ENCODE measurements around the gene CYB5R3.
"Not testable (repeated sequence)": the region's sequence is repeated elsewhere in the genome, so short reads cannot be mapped to it uniquely, and the experiment has no call there.

Gene CYB5R3

GRCh38 chr22:42617155-42617983 is 31.8 kb downstream of the CYB5R3 start:
- Histone ChIP-seq H3K4me1 (peaks cover 12% of the 10 kb centered on the region), H3K9me3 (no peaks in the 10 kb centered on the region), H3K36me3 (replicated peaks) (peaks cover 24% of the 10 kb centered on the region), H3K4me3 (no peak overlapping the region), H3K27me3 (ENCODE audit: low read depth) (no peaks in the 10 kb centered on the region)
- DNase-seq (ENCODE audit: low spot score in 2 of 2), result no peak
- in situ Hi-C loops (cut with MboI; ENCODE audit: low sequenced_read_pairs), result no loop called here

- DNase-seq (ENCODE audit: low spot score in 2 of 2); H3K27me3 ChIP-seq (ENCODE audit: low read depth); in situ Hi-C loops (cut with MboI; ENCODE audit: low sequenced_read_pairs); H3K4me3 ChIP-seq; H3K9me3 ChIP-seq: not testable (repeated sequence)
- Histone ChIP-seq H3K36me3 (replicated peaks) (peaks cover 36% of the 10 kb centered on the region), H3K4me1 (peaks cover 14% of the 10 kb centered on the region)
Observed at GRCh38 chr22:42615860-42616175, 33.4 kb downstream of the CYB5R3 start.

DNA sequence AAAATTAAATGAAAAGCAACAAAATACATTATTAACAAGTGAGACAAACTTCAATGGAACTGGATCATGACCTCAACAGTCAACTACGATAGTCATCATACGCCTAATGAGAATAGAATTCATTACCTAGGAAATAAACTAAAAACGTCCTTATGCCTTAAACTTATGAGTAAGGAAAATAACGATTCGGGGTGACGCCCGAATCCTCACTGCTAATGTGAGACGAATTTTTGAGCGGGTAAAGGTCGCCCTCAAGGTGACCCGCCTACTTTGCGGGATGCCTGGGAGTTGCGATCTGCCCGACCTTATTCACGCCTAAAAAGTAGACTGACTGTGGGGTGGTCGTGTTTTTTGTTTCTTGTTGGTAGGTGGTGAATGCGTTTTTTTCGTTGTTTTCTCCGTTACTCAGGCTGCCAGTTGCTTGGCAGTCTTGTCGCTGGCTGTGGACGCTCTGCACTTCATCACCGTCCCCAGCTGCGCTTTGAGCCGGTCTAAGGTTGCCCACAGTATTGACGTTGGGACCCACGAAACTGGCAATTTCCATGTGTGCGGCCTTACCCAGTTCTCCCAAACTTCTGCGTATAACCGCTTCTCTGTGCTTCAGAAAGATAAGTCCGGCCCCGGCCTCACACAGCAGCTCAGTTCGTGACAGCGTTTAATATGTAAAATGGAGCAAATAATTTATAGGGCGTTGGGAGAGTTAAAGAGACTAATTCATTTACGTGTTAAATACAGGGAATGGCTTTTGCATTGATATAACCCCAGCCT is 33.9 kb downstream of the CYB5R3 start:
- Histone ChIP-seq H3K4me3 (peak overlapping the region; percentile 83), H3K9me3 (no peaks in the 10 kb centered on the region), H3K4me1 (peaks cover 14% of the 10 kb centered on the region), H3K36me3 (replicated peaks) (peaks cover 42% of the 10 kb centered on the region), H3K27me3 (ENCODE audit: low read depth) (no peaks in the 10 kb centered on the region)
- DNase-seq (ENCODE audit: low spot score in 2 of 2), result peak; percentile 96 to 99
- in situ Hi-C loops (cut with MboI; ENCODE audit: low sequenced_read_pairs), result no loop called here

GRCh38 chr22:42614312-42615091 is 34.7 kb downstream of the CYB5R3 start, which contains the start of gene POLDIP3:
TSS of gene POLDIP3 (minus strand) at chr22:42614883. CDS start at chr22:42614857, 26 bp downstream.
- Histone ChIP-seq H3K36me3 (replicated peaks) (peaks cover 46% of the 10 kb centered on the region), H3K27me3 (ENCODE audit: low read depth) (no peaks in the 10 kb centered on the region), H3K4me3 (peak within 1 kb of the TSS; percentile 83), H3K4me1 (peaks cover 14% of the 10 kb centered on the region), H3K9me3 (no peaks in the 10 kb centered on the region)
- DNase-seq (ENCODE audit: low spot score in 2 of 2), result peak; percentile 95 to 99
- in situ Hi-C loops (cut with MboI; ENCODE audit: low sequenced_read_pairs), result no loop called here

- in situ Hi-C loops (cut with MboI; ENCODE audit: low sequenced_read_pairs), result no loop called here
- Histone ChIP-seq H3K4me3 (peak overlapping the region; percentile 83), H3K27me3 (ENCODE audit: low read depth) (no peaks in the 10 kb centered on the region), H3K9me3 (no peaks in the 10 kb centered on the region), H3K4me1 (peaks cover 14% of the 10 kb centered on the region), H3K36me3 (replicated peaks) (peaks cover 46% of the 10 kb centered on the region)
- DNase-seq (ENCODE audit: low spot score in 2 of 2), result peak; percentile 5 to 40
Observed at GRCh38 chr22:42613872-42614301, 35.3 kb downstream of the CYB5R3 start.

GRCh38 chr22:42612336-42612735 is 36.9 kb downstream of the CYB5R3 start:
- Histone ChIP-seq H3K27me3 (ENCODE audit: low read depth) (no peaks in the 10 kb centered on the region), H3K4me3 (no peak overlapping the region), H3K9me3 (no peaks in the 10 kb centered on the region), H3K36me3 (replicated peaks) (peaks cover 51% of the 10 kb centered on the region), H3K4me1 (peaks cover 14% of the 10 kb centered on the region)
- in situ Hi-C loops (cut with MboI; ENCODE audit: low sequenced_read_pairs), result no loop called here
- DNase-seq (ENCODE audit: low spot score in 2 of 2), result no peak

DNA sequence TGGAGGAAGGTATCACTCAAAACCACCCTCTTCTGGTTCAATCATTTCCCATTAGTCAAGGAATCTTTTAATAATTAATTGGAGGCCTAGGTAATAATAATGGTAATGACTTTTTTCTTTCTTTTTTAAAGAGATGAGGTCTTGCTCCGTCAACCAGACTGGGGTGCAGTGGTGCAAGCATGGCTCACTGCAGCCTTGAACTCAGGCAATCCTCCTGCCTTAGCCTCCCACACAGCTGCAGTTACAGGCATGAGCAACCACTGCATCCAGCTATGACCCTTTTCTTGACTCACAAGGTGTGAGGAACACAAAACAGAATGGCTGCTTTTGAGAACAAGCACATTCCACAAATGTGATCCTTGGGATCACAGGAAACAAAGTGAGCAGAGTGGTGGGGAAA is 38.1 kb downstream of the CYB5R3 start:
- no peaks in the 10 kb centered on the region for H3K27me3 ChIP-seq (ENCODE audit: low read depth)
- DNase-seq (ENCODE audit: low spot score in 2 of 2), result no peak
- H3K4me3 ChIP-seq, result no peak overlapping the region
- in situ Hi-C loops (cut with MboI; ENCODE audit: low sequenced_read_pairs), result no loop called here
- H3K9me3 ChIP-seq, result no peaks in the 10 kb centered on the region
- peaks cover 14% of the 10 kb centered on the region for H3K4me1 ChIP-seq
- peaks cover 51% of the 10 kb centered on the region for H3K36me3 ChIP-seq (replicated peaks)

DNA sequence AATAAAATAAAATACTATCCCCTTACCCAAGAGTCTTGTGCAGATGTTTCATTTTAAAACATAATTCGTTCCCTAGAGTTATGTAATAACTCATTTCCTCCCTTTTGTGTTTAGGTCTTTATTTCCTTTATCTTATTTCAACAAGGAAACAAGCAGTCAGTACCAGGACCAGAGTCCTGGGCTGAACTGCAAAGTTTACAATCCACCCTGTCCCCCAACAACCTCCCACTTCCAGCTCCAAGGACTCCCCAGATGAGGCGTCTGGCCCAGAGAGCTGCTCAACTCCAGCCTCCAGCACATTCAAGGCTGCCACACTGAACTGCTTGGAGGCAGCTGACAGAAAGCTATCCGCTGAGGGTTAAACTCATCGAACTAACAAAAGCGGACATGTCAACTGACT is 39.0 kb downstream of the CYB5R3 start:
- in situ Hi-C loops (cut with MboI; ENCODE audit: low sequenced_read_pairs), result no loop called here
- Histone ChIP-seq H3K4me1 (peaks cover 9% of the 10 kb centered on the region), H3K27me3 (ENCODE audit: low read depth) (no peaks in the 10 kb centered on the region), H3K4me3 (no peak overlapping the region), H3K36me3 (replicated peaks) (peaks cover 58% of the 10 kb centered on the region), H3K9me3 (no peaks in the 10 kb centered on the region)
- no peak for DNase-seq (ENCODE audit: low spot score in 2 of 2)

DNA sequence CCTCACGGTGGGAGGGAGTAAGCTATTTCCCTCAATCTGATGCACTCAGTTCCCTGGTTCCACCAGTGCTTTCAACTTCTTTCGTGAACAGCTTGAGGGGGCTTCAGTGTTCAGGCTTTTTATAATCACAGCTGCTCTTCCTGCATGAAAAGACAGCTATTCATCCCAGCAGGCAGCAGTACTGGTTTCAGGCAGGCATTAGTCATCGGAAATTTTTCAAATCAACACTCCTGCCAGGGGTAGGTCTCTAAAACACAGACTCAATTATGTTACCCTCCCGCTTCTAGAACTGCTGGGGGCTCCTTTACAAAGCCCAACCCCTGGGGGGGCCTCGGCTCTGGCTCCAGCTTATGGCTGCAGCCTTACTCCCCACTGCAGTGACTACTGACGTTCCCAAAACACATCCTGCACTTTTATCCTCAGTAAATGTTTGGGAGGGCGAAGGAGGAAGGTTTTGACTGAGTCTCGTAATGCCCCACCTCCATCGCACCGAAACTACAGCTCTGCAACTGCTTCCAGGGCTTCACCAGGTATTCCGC is 40.3 kb downstream of the CYB5R3 start:
- no peak overlapping the region for H3K4me3 ChIP-seq
- H3K36me3 ChIP-seq (replicated peaks), result peaks cover 54% of the 10 kb centered on the region
- H3K4me1 ChIP-seq, result peaks cover 9% of the 10 kb centered on the region
- no peak for DNase-seq (ENCODE audit: low spot score in 2 of 2)
- no peaks in the 10 kb centered on the region for H3K27me3 ChIP-seq (ENCODE audit: low read depth)
- in situ Hi-C loops (cut with MboI; ENCODE audit: low sequenced_read_pairs), result no loop called here
- no peaks in the 10 kb centered on the region for H3K9me3 ChIP-seq

DNA sequence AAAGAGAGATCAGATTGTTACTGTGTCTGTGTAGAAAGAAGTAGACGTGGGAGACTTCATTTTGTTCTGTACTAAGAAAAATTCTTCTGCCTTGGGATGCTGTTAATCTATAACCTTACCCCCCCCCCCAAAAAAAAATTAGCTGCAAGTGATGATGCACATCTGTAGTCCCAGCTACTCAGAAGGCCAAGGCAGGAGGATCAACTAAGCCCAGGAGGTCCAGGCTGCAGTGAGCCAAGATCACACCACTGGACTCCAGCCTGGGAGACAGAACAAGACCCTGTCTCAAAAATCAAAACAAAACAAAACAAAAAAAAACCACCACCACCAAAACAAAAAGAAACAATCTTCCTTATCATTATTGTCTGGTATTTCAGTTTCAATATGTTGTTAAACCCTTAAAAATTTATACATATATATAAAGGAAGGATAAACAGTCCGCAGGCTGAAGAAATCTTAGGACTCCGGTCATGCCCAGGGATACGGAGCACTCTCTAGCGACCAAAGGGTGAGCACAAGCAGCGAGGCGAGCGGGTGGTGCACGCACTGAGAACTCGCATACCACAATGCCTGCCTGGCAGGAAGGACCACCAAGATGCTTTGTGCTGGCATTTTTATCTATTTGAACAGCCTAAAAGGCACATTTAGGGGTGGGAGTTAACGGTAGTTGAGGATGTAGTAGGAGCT is 40.9 kb downstream of the CYB5R3 start:
- Histone ChIP-seq H3K9me3 (no peaks in the 10 kb centered on the region), H3K36me3 (replicated peaks) (peaks cover 53% of the 10 kb centered on the region), H3K4me1 (peaks cover 8% of the 10 kb centered on the region), H3K4me3 (no peak overlapping the region), H3K27me3 (ENCODE audit: low read depth) (no peaks in the 10 kb centered on the region)
- DNase-seq (ENCODE audit: low spot score in 2 of 2), result no peak
- in situ Hi-C loops (cut with MboI; ENCODE audit: low sequenced_read_pairs), result no loop called here

DNA sequence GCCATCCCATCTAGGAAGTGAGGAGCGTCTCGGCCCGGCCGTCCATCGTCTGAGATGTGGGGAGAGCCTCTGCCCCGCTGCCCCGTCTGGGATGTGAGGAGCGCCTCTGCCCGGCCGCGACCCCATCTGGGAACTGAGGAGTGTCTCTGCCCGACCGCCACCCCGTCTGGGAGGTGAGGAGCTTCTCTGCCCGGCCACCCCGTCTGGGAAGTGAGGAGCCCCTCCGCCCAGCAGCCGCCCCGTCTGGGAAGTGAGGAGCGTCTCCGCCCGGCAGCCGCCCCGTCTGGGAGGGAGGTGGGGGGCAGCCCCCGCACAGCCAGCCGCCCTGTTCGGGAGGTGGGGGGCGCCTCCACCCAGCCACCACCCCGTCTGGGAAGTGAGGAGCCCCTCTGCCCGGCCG is 41.6 kb downstream of the CYB5R3 start:
- H3K9me3 ChIP-seq; DNase-seq (ENCODE audit: low spot score in 2 of 2); in situ Hi-C loops (cut with MboI; ENCODE audit: low sequenced_read_pairs); H3K4me3 ChIP-seq; H3K4me1 ChIP-seq; H3K27me3 ChIP-seq (ENCODE audit: low read depth): not testable (repeated sequence)
- H3K36me3 ChIP-seq (replicated peaks), result peaks cover 52% of the 10 kb centered on the region

- no peaks in the 10 kb centered on the region for H3K9me3 ChIP-seq
- no peak overlapping the region for H3K4me3 ChIP-seq
- DNase-seq (ENCODE audit: low spot score in 2 of 2), result no peak
- H3K4me1 ChIP-seq, result no peaks in the 10 kb centered on the region
- in situ Hi-C loops (cut with MboI; ENCODE audit: low sequenced_read_pairs), result no loop called here
- H3K27me3 ChIP-seq (ENCODE audit: low read depth), result no peaks in the 10 kb centered on the region
- peaks cover 52% of the 10 kb centered on the region for H3K36me3 ChIP-seq (replicated peaks)
Observed at GRCh38 chr22:42604403-42604802, 44.8 kb downstream of the CYB5R3 start.

DNA sequence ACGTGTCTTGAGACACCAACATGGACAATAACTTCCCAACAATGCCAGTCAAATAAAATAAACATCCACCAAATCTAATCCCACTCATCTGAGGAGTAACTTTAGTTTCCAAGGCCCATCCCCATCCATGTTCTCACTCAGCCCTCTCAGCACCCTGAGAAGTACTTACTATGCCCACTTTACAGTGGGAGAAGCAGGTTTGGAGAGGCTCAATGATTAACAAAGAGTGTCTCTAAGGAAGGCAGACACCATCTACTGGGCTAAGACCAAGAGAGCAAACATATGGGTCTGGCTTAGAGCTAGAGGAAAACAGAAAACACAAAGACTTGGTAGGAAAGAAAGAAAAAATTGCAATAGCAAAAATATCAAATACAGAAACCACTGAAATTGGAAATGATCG is 45.8 kb downstream of the CYB5R3 start:
- H3K36me3 ChIP-seq (replicated peaks), result peaks cover 52% of the 10 kb centered on the region
- no peaks in the 10 kb centered on the region for H3K9me3 ChIP-seq
- H3K27me3 ChIP-seq (ENCODE audit: low read depth), result no peaks in the 10 kb centered on the region
- in situ Hi-C loops (cut with MboI; ENCODE audit: low sequenced_read_pairs), result no loop called here
- no peaks in the 10 kb centered on the region for H3K4me1 ChIP-seq
- H3K4me3 ChIP-seq, result no peak overlapping the region
- no peak for DNase-seq (ENCODE audit: low spot score in 2 of 2)
